BLaER1 treated with 17β-estradiol and CSF1 and Interleukin-3, amounts not matched to agents 10 nM and 100 nM (cell line): ENCODE data around the gene RAC2.

Experiments used
- H3K27ac ChIP-seq, 11 experiments: shearing (Covaris generic); formaldehyde crosslinking; 2 replicates each; pipeline ENCODE4 v1.8.1; 2022
- H3K27me3 ChIP-seq, 11 experiments: shearing (Covaris generic); formaldehyde crosslinking; 2 replicates each; pipeline ENCODE4 v1.8.1; 2022
- H3K36me3 ChIP-seq, 11 experiments: shearing (Covaris generic); formaldehyde crosslinking; 2 replicates each; pipeline ENCODE4 v1.8.1; 2022
- H3K4me1 ChIP-seq, 10 experiments: shearing (Covaris generic); formaldehyde crosslinking; 2 replicates each; pipeline ENCODE4 v1.8.1; 2022
- H3K4me2 ChIP-seq, 11 experiments: shearing (Covaris generic); formaldehyde crosslinking; 2 replicates each; pipeline ENCODE4 v1.8.1; 2022
- H3K4me3 ChIP-seq, 10 experiments: shearing (Covaris generic); formaldehyde crosslinking; 2 replicates each; pipeline ENCODE4 v1.8.1; 2022
- H3K9ac ChIP-seq, 11 experiments: shearing (Covaris generic); formaldehyde crosslinking; 2 replicates each; pipeline ENCODE4 v1.8.1; 2022
- H3K9me3 ChIP-seq, 11 experiments: shearing (Covaris generic); formaldehyde crosslinking; replicated peaks in 1 of 11; 2 replicates each; pipeline ENCODE4 v1.8.1; 2022
- H4K20me1 ChIP-seq, 11 experiments: shearing (Covaris generic); formaldehyde crosslinking; 2 replicates each; pipeline ENCODE4 v1.8.1; 2022
- Cebpa-rat ChIP-seq, 11 experiments: shearing (Covaris generic); IDR thresholded peaks; 2 replicates each; pipeline ENCODE4 v1.8.1; 2022

Gene RAC2

DNA sequence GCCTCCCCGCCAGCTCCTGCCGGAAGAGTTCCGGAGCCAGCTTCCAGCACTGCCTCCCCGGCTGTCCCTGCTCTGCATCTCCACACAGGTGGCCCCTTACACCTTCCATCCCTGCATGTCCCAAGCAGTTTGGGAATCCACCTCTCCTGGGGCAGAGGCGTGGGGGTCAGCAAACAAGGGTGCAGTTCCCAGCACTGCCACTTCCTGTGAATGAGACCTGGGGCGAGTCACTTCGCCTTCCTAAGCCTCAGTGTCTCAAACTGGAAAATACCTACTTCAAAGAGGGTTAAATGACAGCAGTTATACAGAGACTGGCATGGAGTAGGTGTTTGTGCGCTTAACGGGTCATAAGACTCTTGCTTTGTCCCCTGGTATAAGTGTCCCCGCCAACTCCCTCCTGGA lies 43.5 kb upstream of the RAC2 start:
- H3K4me1 ChIP-seq = peaks cover 73 to 100% (median 96%) of the 10 kb centered on the region in 10 experiments

DNA sequence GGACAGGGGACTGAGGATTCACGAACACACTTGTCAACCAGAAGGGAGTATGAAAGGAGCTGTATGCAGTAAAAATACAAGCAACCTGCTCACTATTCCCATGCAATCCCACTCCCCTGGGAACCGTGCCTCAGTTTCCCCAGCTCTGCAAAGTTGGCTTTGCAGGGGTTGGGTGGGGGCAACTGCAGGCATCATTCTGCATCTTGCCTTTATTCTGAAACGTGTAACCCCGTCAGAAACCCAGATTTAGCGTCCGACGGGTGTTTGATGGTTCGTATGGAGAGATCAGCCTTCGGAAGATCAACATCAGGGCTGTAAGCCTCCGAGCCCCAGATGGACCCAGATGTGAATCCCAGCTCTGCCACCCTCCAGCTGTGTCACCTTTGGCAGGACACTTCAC lies 41.9 kb upstream of the RAC2 start:
- peaks cover 0 to 49% (median 0%) of the 10 kb centered on the region in 11 experiments; a peak in 10 of 22 replicates for H4K20me1 ChIP-seq
- H3K36me3 ChIP-seq = peaks cover 0 to 56% (median 9%) of the 10 kb centered on the region in 11 experiments; a peak in 12 of 22 replicates
- H3K9ac ChIP-seq = peak overlapping the region in 9 of 11 experiments; percentile 35 to 92 (median 70); a peak in 15 of 22 replicates
- no peak for TF ChIP-seq Cebpa-rat (IDR thresholded peaks at IDR 0.05)
- H3K4me1 ChIP-seq = peaks cover 69 to 100% (median 97%) of the 10 kb centered on the region in 10 experiments
- H3K9me3 ChIP-seq = peaks cover 0 to 1% (median 0%) of the 10 kb centered on the region in 11 experiments; a peak in 1 of 22 replicates
- peak overlapping the region; percentile 65 to 99 (median 97) for H3K4me2 ChIP-seq
- H3K27ac ChIP-seq = peak overlapping the region; percentile 75 to 95 (median 92); a peak in 21 of 22 replicates
- no peaks in the 10 kb centered on the region for H3K27me3 ChIP-seq
- peak overlapping the region in 5 of 10 experiments; percentile 19 to 86 (median 52); a peak in 8 of 20 replicates for H3K4me3 ChIP-seq

More for the DNA sequence above, 43.5 kb upstream of the RAC2 start:
- peak overlapping the region in 2 of 11 experiments; percentile 28 to 92; a peak in 2 of 22 replicates for H3K9ac ChIP-seq
- peaks cover 8 to 72% (median 21%) of the 10 kb centered on the region in 11 experiments; a peak in 20 of 22 replicates for H3K36me3 ChIP-seq
- TF ChIP-seq Cebpa-rat (IDR thresholded peaks at IDR 0.05) = no peak
- peaks cover 0 to 65% (median 6%) of the 10 kb centered on the region in 11 experiments; a peak in 10 of 22 replicates for H4K20me1 ChIP-seq
- H3K27me3 ChIP-seq = no peaks in the 10 kb centered on the region
- peak overlapping the region; percentile 65 to 99 (median 97); a peak in 20 of 22 replicates for H3K4me2 ChIP-seq
- peaks cover 0 to 12% (median 8%) of the 10 kb centered on the region in 11 experiments; a peak in 14 of 22 replicates for H3K9me3 ChIP-seq
- peak overlapping the region in 2 of 10 experiments; percentile 52 to 86; a peak in 2 of 20 replicates for H3K4me3 ChIP-seq
- peak overlapping the region in 9 of 11 experiments; percentile 23 to 95 (median 90); a peak in 12 of 22 replicates for H3K27ac ChIP-seq

DNA sequence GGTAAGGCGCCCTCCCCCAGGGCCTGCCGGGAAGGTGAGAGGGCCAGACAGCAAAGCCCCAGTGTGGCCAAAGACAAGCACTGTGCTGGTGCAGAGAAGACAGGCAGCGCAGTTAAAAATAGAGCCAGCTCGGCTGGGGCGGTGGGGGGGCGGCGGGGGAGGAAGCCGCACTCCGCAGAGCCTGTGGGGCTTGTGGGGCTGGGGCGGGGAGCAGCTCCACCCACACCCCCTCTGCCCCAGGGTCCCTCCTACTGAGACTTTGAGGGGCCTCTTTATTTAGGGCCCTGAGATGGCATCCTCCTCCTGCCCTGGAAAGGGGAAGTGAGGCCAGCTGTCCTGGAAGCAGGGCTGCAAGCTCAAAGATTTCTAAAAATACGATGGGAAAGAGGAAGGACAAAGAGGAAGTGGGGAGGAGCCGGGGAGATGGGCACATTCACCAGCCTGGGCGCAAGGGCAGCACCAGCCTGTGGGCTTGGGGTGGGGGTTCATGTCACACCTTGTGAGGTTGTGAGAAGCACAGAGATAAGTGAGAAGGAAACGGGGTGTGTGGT lies 40.8 kb upstream of the RAC2 start:
- no peaks in the 10 kb centered on the region for H3K27me3 ChIP-seq
- no peak for TF ChIP-seq Cebpa-rat (IDR thresholded peaks at IDR 0.05)
- H4K20me1 ChIP-seq = peaks cover 0 to 38% (median 0%) of the 10 kb centered on the region in 11 experiments; a peak in 8 of 22 replicates
- peaks cover 0 to 6% (median 0%) of the 10 kb centered on the region in 11 experiments; a peak in 4 of 22 replicates for H3K9me3 ChIP-seq
- peak overlapping the region; percentile 87 to 95 (median 92) for H3K27ac ChIP-seq
- H3K4me2 ChIP-seq = peak overlapping the region; percentile 96 to 100 (median 99)
- H3K4me3 ChIP-seq = peak overlapping the region; percentile 58 to 92 (median 67)
- H3K36me3 ChIP-seq = peaks cover 0 to 46% (median 9%) of the 10 kb centered on the region in 11 experiments; a peak in 11 of 22 replicates
- peak overlapping the region; percentile 75 to 92 (median 82) for H3K9ac ChIP-seq
- peaks cover 69 to 100% (median 97%) of the 10 kb centered on the region in 10 experiments for H3K4me1 ChIP-seq

DNA sequence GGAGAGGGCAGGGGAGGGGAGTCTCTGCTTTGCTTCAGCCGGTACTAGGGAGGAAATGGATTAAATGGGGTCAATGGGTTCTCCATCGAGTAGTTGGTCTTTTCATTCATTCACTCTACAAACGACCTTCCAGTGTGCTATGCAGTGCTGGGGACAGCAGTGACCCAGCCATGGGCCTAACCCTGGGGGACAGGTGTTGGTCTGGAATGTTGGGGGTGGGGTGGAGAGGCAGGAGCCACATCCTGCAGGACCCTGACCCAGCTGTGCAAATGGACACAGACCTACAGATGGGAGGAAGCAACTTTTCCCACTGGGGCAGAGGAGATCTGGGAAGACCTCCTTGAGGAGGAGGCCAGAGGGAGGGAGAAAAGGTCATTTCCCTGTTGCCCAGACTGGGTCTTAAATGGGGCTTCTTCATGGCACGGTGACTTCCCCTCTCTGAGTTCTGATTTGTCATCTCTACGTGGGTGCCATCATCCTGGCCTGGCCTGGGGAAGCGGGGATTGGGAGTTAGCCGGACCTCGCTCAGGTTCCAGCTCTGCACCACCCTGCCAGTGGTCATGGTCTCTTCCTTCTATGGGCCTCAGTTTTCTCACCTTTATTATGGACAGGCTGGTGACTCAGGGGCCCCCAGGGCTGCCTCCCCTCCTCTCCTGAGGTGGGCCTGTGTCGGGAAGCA lies 40.2 kb upstream of the RAC2 start:
- H3K36me3 ChIP-seq = peaks cover 0 to 39% (median 9%) of the 10 kb centered on the region in 11 experiments; a peak in 11 of 22 replicates
- H3K4me2 ChIP-seq = peak overlapping the region; percentile 87 to 100 (median 99)
- no peak for TF ChIP-seq Cebpa-rat (IDR thresholded peaks at IDR 0.05)
- peaks cover 69 to 100% (median 97%) of the 10 kb centered on the region in 10 experiments for H3K4me1 ChIP-seq
- peaks cover 0 to 32% (median 0%) of the 10 kb centered on the region in 11 experiments; a peak in 8 of 22 replicates for H4K20me1 ChIP-seq
- no peaks in the 10 kb centered on the region for H3K27me3 ChIP-seq
- H3K27ac ChIP-seq = peak overlapping the region; percentile 87 to 95 (median 92)
- H3K4me3 ChIP-seq = peak overlapping the region; percentile 58 to 92 (median 67)
- H3K9me3 ChIP-seq = peaks cover 0 to 6% (median 0%) of the 10 kb centered on the region in 11 experiments; a peak in 4 of 22 replicates
- peak overlapping the region; percentile 75 to 92 (median 82) for H3K9ac ChIP-seq

DNA sequence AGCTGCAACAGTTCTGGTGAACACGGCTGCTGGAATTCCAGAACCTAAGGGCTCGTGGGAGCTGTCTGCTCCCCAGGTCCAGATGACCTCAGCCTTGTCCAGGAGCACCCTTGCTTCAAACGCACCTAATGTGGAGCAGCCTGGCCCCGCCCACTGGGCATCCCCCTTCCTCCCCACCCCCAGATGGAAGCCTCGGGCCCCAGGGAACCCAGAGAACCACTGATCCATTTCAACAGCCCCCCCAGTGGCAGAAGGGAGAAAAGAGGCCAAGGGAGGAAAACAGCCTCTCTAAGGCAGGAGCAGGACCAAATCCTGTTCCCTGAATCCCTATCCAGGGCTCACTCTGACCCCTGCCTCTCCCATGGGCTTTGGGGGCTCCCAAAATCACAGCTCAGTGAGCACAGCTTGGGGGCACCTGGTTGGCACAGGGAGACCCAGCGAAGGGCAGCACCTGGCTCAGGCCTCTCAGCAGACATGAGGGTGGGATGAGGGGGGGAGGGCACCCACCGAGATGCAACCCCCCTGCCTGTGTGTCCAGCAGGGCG lies 39.4 kb upstream of the RAC2 start:
- H3K4me1 ChIP-seq = peaks cover 69 to 100% (median 97%) of the 10 kb centered on the region in 10 experiments
- H3K9me3 ChIP-seq = peaks cover 0 to 6% (median 0%) of the 10 kb centered on the region in 11 experiments; a peak in 4 of 22 replicates
- H3K4me3 ChIP-seq = peak overlapping the region; percentile 58 to 92 (median 67)
- H4K20me1 ChIP-seq = peaks cover 0 to 24% (median 0%) of the 10 kb centered on the region in 11 experiments; a peak in 7 of 22 replicates
- H3K27me3 ChIP-seq = no peaks in the 10 kb centered on the region
- peak overlapping the region; percentile 87 to 95 (median 92) for H3K27ac ChIP-seq
- H3K36me3 ChIP-seq = peaks cover 0 to 31% (median 9%) of the 10 kb centered on the region in 11 experiments; a peak in 11 of 22 replicates
- H3K9ac ChIP-seq = peak overlapping the region; percentile 75 to 92 (median 82)
- H3K4me2 ChIP-seq = peak overlapping the region; percentile 87 to 100 (median 99)
- TF ChIP-seq Cebpa-rat (IDR thresholded peaks at IDR 0.05) = no peak

DNA sequence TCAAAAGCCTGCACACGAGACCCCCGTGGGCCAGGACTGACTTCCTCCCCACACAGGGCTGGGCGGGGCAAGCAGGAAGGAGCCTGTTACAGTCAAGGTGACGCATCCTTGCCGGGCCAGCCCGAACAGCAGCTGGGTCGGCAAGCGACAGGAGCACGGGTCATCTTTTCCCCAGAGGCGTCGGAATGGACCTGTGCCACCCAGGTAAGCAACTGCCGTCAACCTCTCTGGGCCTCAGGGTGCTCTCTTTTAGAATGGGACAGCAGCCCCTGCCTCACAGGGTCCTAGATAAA lies 38.3 kb upstream of the RAC2 start, which contains the start of gene CYTH4:
TSS of gene CYTH4 (plus strand) at position 124 of the 293 bp plus-strand sequence. CDS start at position 186, 62 bp downstream.
- Histone ChIP-seq H3K9me3 (peaks cover 0 to 6% (median 0%) of the 10 kb centered on the region in 11 experiments; a peak in 4 of 22 replicates), H3K9ac (peak within 1 kb of the TSS; percentile 75 to 92 (median 82)), H4K20me1 (peaks cover 0 to 13% (median 0%) of the 10 kb centered on the region in 11 experiments; a peak in 3 of 22 replicates), H3K4me1 (peaks cover 69 to 100% (median 97%) of the 10 kb centered on the region in 10 experiments), H3K4me3 (peak within 1 kb of the TSS; percentile 58 to 92 (median 67)), H3K36me3 (peaks cover 0 to 20% (median 4%) of the 10 kb centered on the region in 11 experiments; a peak in 11 of 22 replicates), H3K27ac (peak within 1 kb of the TSS; percentile 87 to 95 (median 92)), H3K27me3 (no peaks in the 10 kb centered on the region), H3K4me2 (peak within 1 kb of the TSS; percentile 87 to 100 (median 99))
- no peak for TF ChIP-seq Cebpa-rat (IDR thresholded peaks at IDR 0.05)

DNA sequence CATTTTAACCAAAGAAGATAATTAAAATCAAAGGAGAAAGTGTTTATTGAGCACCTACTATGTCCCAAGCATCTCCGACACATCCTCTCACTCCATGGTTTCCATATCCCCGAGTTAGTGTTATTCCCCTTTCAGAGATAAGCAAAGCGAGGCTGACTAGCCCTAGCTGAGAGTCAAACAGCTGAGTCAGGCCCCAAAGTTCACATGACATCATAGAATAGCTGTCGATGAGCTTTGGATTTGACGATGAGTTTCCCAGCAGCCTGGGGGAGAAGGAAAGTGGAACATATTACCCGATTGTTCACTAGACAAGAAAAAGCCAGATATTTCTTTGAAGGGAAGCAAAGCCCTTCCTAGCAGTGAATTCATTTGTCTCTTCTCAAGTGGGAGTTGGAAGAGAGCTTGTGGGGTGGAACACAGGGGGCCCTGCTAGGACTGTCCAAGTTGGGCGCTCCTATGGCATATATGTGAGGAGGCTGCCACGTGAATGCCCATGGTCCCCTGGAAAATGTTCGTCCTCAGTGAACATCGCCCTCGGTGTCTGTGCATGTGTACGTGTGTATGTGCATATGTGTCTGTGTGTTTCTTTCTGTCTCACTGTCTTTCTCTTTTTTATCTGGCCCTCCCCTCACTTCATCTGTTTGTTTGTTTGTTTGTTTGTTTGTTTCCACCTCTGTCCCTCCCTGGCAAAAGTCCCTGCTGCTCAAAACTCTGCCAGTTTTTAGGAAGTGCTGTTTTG lies 37.7 kb upstream of the RAC2 start:
- Histone ChIP-seq H3K4me1 (peaks cover 69 to 100% (median 97%) of the 10 kb centered on the region in 10 experiments), H4K20me1 (peaks cover 0 to 8% (median 0%) of the 10 kb centered on the region in 11 experiments; a peak in 2 of 22 replicates), H3K4me3 (peak overlapping the region; percentile 58 to 92 (median 67); a peak in 19 of 20 replicates), H3K9me3 (peaks cover 0 to 6% (median 0%) of the 10 kb centered on the region in 11 experiments; a peak in 4 of 22 replicates), H3K27me3 (no peaks in the 10 kb centered on the region), H3K4me2 (peak overlapping the region; percentile 87 to 100 (median 99)), H3K36me3 (peaks cover 0 to 15% (median 0%) of the 10 kb centered on the region in 11 experiments; a peak in 7 of 22 replicates), H3K27ac (peak overlapping the region; percentile 87 to 95 (median 92)), H3K9ac (peak overlapping the region; percentile 75 to 92 (median 82))
- TF ChIP-seq Cebpa-rat (IDR thresholded peaks at IDR 0.05) = no peak
